Uterus (tissue), 4 donors: ENCODE data around the gene PITPNM2. TPM values are rescaled to one million over a fixed set of nuclear protein-coding genes. Genes with fewer than 3 reads are reported as not detected.

Source experiments
- DNase-seq, 2 donors: peaks; one replicate each; pipeline ENCODE4 v3.0.0-alpha.2; 2019 to 2020
- H3K27ac ChIP-seq, 2 donors: fragments of 200-600 bp; sonication (generic); 1 replicate in 1 of 2; 2 replicates in 1 of 2; pipeline ENCODE4 v1.5.1; 2016 to 2018
- H3K27me3 ChIP-seq, 2 donors: fragments of 200-600 bp; sonication (generic); one replicate each; pipeline ENCODE4 v1.5.1; 2018 to 2019; ENCODE audit warnings: control low read depth in 1 of 2
- H3K36me3 ChIP-seq, 2 donors: fragments of 200-600 bp; sonication (generic); one replicate each; pipeline ENCODE4 v1.5.1; 2019; ENCODE audit warnings: control low read depth in 1 of 2
- H3K4me1 ChIP-seq, 2 donors: fragments of 200-600 bp; sonication (generic); one replicate each; pipeline ENCODE4 v1.5.1; 2018 to 2019; ENCODE audit warnings: control low read depth in 1 of 2
- H3K4me3 ChIP-seq, 2 donors: fragments of 200-600 bp; sonication (generic); 1 replicate in 1 of 2; 2 replicates in 1 of 2; pipeline ENCODE4 v1.5.1; 2018 to 2019; ENCODE audit warnings: mild to moderate bottlenecking in 1 of 2
- H3K9me3 ChIP-seq, 2 donors: fragments of 200-600 bp; sonication (generic); one replicate each; pipeline ENCODE4 v1.5.1; 2019; ENCODE audit warnings: control low read depth in 1 of 2
- CTCF ChIP-seq, 4 experiments: fragments of 200-600 bp in 2 of 4; fragments of 450-650 bp in 2 of 4; sonication (generic) in 2 of 4; IDR thresholded peaks; one replicate each; pipeline ENCODE4 v1.5.1; 2016 to 2019; ENCODE audit warnings: antibody characterized with exemption in 4 of 4, mild to moderate bottlenecking in 2 of 4, moderate library complexity in 1 of 4
- POLR2A ChIP-seq, 2 donors: fragments of 450-650 bp; IDR thresholded peaks; one replicate each; pipeline ENCODE4 v1.6.1; 2016; ENCODE audit warnings: antibody characterized with exemption in 2 of 2, mild to moderate bottlenecking in 1 of 2, moderate library complexity in 1 of 2
- intact Hi-C: fragments of 100-400 bp; cut with DNase I; formaldehyde crosslinking; loops from one replicate; pipeline ENCODE4 v1.15.1; 2023; ENCODE audit warnings: low total_unique reads
- total RNA-seq, 4 donors: library from RNA; depleted of rRNA in 3 of 4; stranded (reverse); fragments of >200 nt in 3 of 4; gene quantifications; one replicate each; pipeline versions ENCODE4 v1.1.0 to v1.2.4, GENCODE V29; 2014 to 2023
- donor health status: DM: yes; HTN: yes; CAD: no.

Gene PITPNM2
- total RNA-seq, 4 donors from 2014 or later = 0.59 to 35.1 (median 4.2) TPM

DNA sequence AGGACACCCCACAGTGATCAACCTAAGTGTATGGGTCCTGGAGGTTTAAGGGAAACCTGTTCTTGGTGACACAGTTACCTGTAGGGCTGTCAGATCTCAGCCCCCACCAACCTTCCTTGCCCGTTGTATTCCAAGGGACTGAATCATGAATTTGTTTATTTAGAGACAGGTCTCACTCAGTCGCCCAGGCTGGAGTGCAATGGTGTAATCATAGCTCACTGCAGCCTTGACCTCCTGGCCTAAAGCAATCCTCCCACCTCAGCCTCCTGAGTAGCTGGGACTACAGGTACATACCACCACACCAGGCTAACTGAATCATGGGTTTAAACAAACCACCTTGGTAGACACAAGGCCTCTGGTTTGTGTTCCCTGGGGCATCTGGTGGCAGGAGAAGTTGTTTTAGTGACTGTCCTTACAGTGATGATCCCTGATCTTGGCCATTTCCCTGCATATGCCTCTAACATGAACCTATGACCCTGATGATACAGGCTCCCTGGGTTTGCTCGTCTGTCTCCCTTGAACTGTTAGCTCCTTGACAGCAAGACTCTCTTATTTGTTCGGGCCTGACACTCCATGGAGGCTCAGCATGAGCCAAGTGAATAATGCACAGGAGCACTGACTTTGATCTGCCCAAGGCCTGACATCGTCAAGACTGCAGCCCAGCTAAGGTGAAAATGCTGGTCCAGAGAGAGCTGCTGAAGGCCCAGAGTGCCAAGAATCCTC, 47.9 kb downstream of the PITPNM2 start:
- Histone ChIP-seq H3K27ac (no peak overlapping the region), H3K36me3 (no peaks in the 10 kb centered on the region), H3K27me3 (no peaks in the 10 kb centered on the region), H3K4me1 (no peaks in the 10 kb centered on the region), H3K4me3 (no peak overlapping the region), H3K9me3 (no peaks in the 10 kb centered on the region)
- TF ChIP-seq CTCF (IDR thresholded peaks at IDR 0.05) = no peak
- TF ChIP-seq POLR2A (IDR thresholded peaks at IDR 0.05) = no peak
- intact Hi-C loops = no loop called here
- DNase-seq = no peak

GRCh38 chr12:123102366-123102765, 48.5 kb downstream of the PITPNM2 start:
- H3K36me3 ChIP-seq = no peaks in the 10 kb centered on the region
- no peaks in the 10 kb centered on the region for H3K9me3 ChIP-seq
- H3K4me3 ChIP-seq = no peak overlapping the region
- H3K27ac ChIP-seq = no peak overlapping the region
- no peak for DNase-seq
- no peaks in the 10 kb centered on the region for H3K27me3 ChIP-seq
- H3K4me1 ChIP-seq = no peaks in the 10 kb centered on the region
- intact Hi-C loops = no loop called here
- no peak for TF ChIP-seq CTCF (IDR thresholded peaks at IDR 0.05)

- H3K27ac ChIP-seq = no peak overlapping the region
- no peaks in the 10 kb centered on the region for H3K4me1 ChIP-seq
- no peaks in the 10 kb centered on the region for H3K9me3 ChIP-seq
- no peak overlapping the region for H3K4me3 ChIP-seq
- intact Hi-C loops = no loop called here
- TF ChIP-seq CTCF (IDR thresholded peaks at IDR 0.05) = no peak
- no peak for TF ChIP-seq POLR2A (IDR thresholded peaks at IDR 0.05)
- H3K36me3 ChIP-seq = no peaks in the 10 kb centered on the region
- no peak for DNase-seq
- H3K27me3 ChIP-seq = no peaks in the 10 kb centered on the region
Measured at GRCh38 chr12:123101526-123101925, 49.4 kb downstream of the PITPNM2 start.

Other genes with a start within 250 kb of the PITPNM2 start
- gene ABCB9, start 184.6 kb downstream of the PITPNM2 start, total RNA-seq = 1 to 10 TPM; 2.0 to 8.6 (median 6.1) TPM
- gene OGFOD2, start 175.8 kb downstream of the PITPNM2 start, total RNA-seq = 100 to 1,000 TPM in 1 of 4 donors, 10 to 100 TPM in 3; 13.3 to 133 (median 16.8) TPM
- gene ARL6IP4, start 170.4 kb downstream of the PITPNM2 start, total RNA-seq = 100 to 1,000 TPM in 3 of 4 donors, 10 to 100 TPM in 1; 85.9 to 314 (median 207) TPM
- gene MPHOSPH9, start 82.1 kb upstream of the PITPNM2 start, total RNA-seq = 100 to 1,000 TPM in 2 of 4 donors, 10 to 100 TPM in 2; 21.3 to 124 (median 75.1) TPM
- gene MTRFR, start 82.3 kb upstream of the PITPNM2 start, total RNA-seq = 10 to 100 TPM in 2 of 4 donors, 1 to 10 TPM in 1, under 1 TPM in 1; 0.51 to 18.9 (median 8.3) TPM
- 100 to 1,000 TPM in 2 of 4 donors, 10 to 100 TPM in 2; 54.3 to 120 (median 89.9) TPM for gene CDK2AP1, start 120.8 kb upstream of the PITPNM2 start, total RNA-seq
- gene SBNO1, start 213.8 kb upstream of the PITPNM2 start, total RNA-seq = 10 to 100 TPM; 16.8 to 40.5 (median 33.0) TPM
- 10 to 100 TPM; 20.9 to 71.5 (median 42.1) TPM for gene KMT5A, start 233.0 kb upstream of the PITPNM2 start, total RNA-seq